ENCODE data around the gene TSHZ2. TPM values are rescaled to one million over a fixed set of nuclear protein-coding genes. Genes with fewer than 3 reads are reported as not detected.

The TSHZ2 gene
- total RNA-seq, 4 donors from 2014 or later = 28.6 to 40.1 (median 35.5) TPM

- TF ChIP-seq CTCF (IDR thresholded peaks at IDR 0.05; ENCODE audit: low read depth) = no peak
Measured at GRCh38 chr20:52945862-52946522, 26.2 kb upstream of the TSHZ2 start.

- no peak for TF ChIP-seq CTCF (IDR thresholded peaks at IDR 0.05; ENCODE audit: low read depth)
Measured at GRCh38 chr20:52948491-52948890, 23.7 kb upstream of the TSHZ2 start.

GRCh38 chr20:52953020-52953419 lies 19.1 kb upstream of the TSHZ2 start:
- TF ChIP-seq CTCF (IDR thresholded peaks at IDR 0.05; ENCODE audit: low read depth) = no peak

- TF ChIP-seq CTCF (IDR thresholded peaks at IDR 0.05; ENCODE audit: low read depth) = no peak
Measured at GRCh38 chr20:52954849-52955248, 17.3 kb upstream of the TSHZ2 start.

GRCh38 chr20:52958211-52958610 lies 13.9 kb upstream of the TSHZ2 start:
- no peak for TF ChIP-seq CTCF (IDR thresholded peaks at IDR 0.05; ENCODE audit: low read depth)

- TF ChIP-seq CTCF (IDR thresholded peaks at IDR 0.05; ENCODE audit: low read depth) = no peak
Measured at GRCh38 chr20:52959125-52959524, 13.0 kb upstream of the TSHZ2 start.

- no peak for TF ChIP-seq CTCF (IDR thresholded peaks at IDR 0.05; ENCODE audit: low read depth)
Measured at GRCh38 chr20:52962183-52962582, 10.0 kb upstream of the TSHZ2 start.
